Limb (tissue), 2 donors: ENCODE data around the gene SSBP4.

Source experiments
- DNase-seq, 2 donors: peaks; one replicate each; pipeline ENCODE4 v3.0.0-alpha.2; 2016; ENCODE audit errors: extremely low spot score in 2 of 2

The SSBP4 gene

GRCh38 chr19:18420930-18421329 is 1.7 kb downstream of the SSBP4 start:
- no peak for DNase-seq

GRCh38 chr19:18421371-18421959 is 2.3 kb downstream of the SSBP4 start:
- DNase-seq = peak in 1 of 2 donors; percentile 33

GRCh38 chr19:18422530-18423191 is 3.5 kb downstream of the SSBP4 start:
- no peak for DNase-seq

GRCh38 chr19:18423258-18424020 is 4.2 kb downstream of the SSBP4 start:
- DNase-seq = no peak

GRCh38 chr19:18424122-18424889 is 5.1 kb downstream of the SSBP4 start:
- no peak for DNase-seq

GRCh38 chr19:18424890-18425514 is 5.8 kb downstream of the SSBP4 start:
- DNase-seq = no peak

- peak in 1 of 2 donors; percentile 43 for DNase-seq
Observed at GRCh38 chr19:18425515-18426415, 6.6 kb downstream of the SSBP4 start.

- DNase-seq = no peak
Observed at GRCh38 chr19:18426416-18426767, 7.2 kb downstream of the SSBP4 start.

GRCh38 chr19:18427080-18427742 is 8.0 kb downstream of the SSBP4 start:
- DNase-seq = no peak

- DNase-seq = no peak
Observed at GRCh38 chr19:18427743-18428113, 8.5 kb downstream of the SSBP4 start.

GRCh38 chr19:18428173-18428786 is 9.1 kb downstream of the SSBP4 start:
- DNase-seq = no peak

- peak; percentile 86 to 92 for DNase-seq
Observed at GRCh38 chr19:18428787-18429674, 9.8 kb downstream of the SSBP4 start.

- DNase-seq = no peak
Observed at GRCh38 chr19:18429717-18430416, 10.7 kb downstream of the SSBP4 start.

GRCh38 chr19:18430417-18431144 is 11.4 kb downstream of the SSBP4 start:
- DNase-seq = no peak

GRCh38 chr19:18431351-18432197 is 12.4 kb downstream of the SSBP4 start:
- no peak for DNase-seq

- DNase-seq = no peak
Observed at GRCh38 chr19:18432275-18433014, 13.2 kb downstream of the SSBP4 start.
